ENCODE measurements around the gene TSR3.

The TSR3 gene

GRCh38 chr16:1340730-1341494 lies 10.8 kb downstream of the TSR3 start:
- Histone ChIP-seq H3K27ac (no peak overlapping the region), H3K9ac (no peak overlapping the region), H3K36me3 (no peaks in the 10 kb centered on the region), H3K4me3 (no peak overlapping the region), H3K27me3 (peaks cover 12 to 26% (median 22%) of the 10 kb centered on the region in 11 experiments), H3K4me2 (peak overlapping the region in 5 of 11 experiments; percentile 75 to 91 (median 86); a peak in 8 of 22 replicates), H3K9me3 (replicated peaks in 1 of 11) (no peaks in the 10 kb centered on the region), H3K4me1 (peaks cover 21 to 75% (median 57%) of the 10 kb centered on the region in 10 experiments), H4K20me1 (peaks cover 0 to 78% (median 35%) of the 10 kb centered on the region in 11 experiments; a peak in 17 of 22 replicates)
- no peak for TF ChIP-seq Cebpa-rat (IDR thresholded peaks at IDR 0.05)

- Histone ChIP-seq H3K9me3 (replicated peaks in 1 of 11) (no peaks in the 10 kb centered on the region), H3K27ac (no peak overlapping the region), H3K9ac (no peak overlapping the region), H3K4me3 (no peak overlapping the region), H3K4me1 (peaks cover 21 to 82% (median 70%) of the 10 kb centered on the region in 10 experiments), H3K27me3 (peaks cover 30 to 44% (median 40%) of the 10 kb centered on the region in 11 experiments), H3K36me3 (no peaks in the 10 kb centered on the region), H3K4me2 (peak overlapping the region in 7 of 11 experiments; percentile 23 to 53 (median 46); a peak in 10 of 22 replicates), H4K20me1 (peaks cover 0 to 90% (median 50%) of the 10 kb centered on the region in 11 experiments; a peak in 19 of 22 replicates)
- TF ChIP-seq Cebpa-rat (IDR thresholded peaks at IDR 0.05): no peak
Measured at GRCh38 chr16:1338855-1339675, 12.6 kb downstream of the TSR3 start.

- Histone ChIP-seq H3K9ac (no peak overlapping the region), H3K9me3 (replicated peaks in 1 of 11) (peaks cover 0 to 1% (median 0%) of the 10 kb centered on the region in 11 experiments; a peak in 1 of 22 replicates), H3K27me3 (peaks cover 39 to 52% (median 49%) of the 10 kb centered on the region in 11 experiments), H3K4me3 (no peak overlapping the region), H4K20me1 (peaks cover 0 to 88% (median 46%) of the 10 kb centered on the region in 11 experiments; a peak in 18 of 22 replicates), H3K27ac (no peak overlapping the region), H3K4me2 (peak overlapping the region in 7 of 11 experiments; percentile 23 to 53 (median 46); a peak in 10 of 22 replicates), H3K36me3 (no peaks in the 10 kb centered on the region), H3K4me1 (peaks cover 13 to 79% (median 68%) of the 10 kb centered on the region in 10 experiments)
- TF ChIP-seq Cebpa-rat (IDR thresholded peaks at IDR 0.05): no peak
Measured at GRCh38 chr16:1338119-1338730, 13.5 kb downstream of the TSR3 start.

GRCh38 chr16:1337486-1337885 lies 14.2 kb downstream of the TSR3 start:
- no peak overlapping the region for H3K27ac ChIP-seq
- peaks cover 46 to 60% (median 56%) of the 10 kb centered on the region in 11 experiments for H3K27me3 ChIP-seq
- H3K4me1 ChIP-seq: peaks cover 10 to 83% (median 72%) of the 10 kb centered on the region in 10 experiments
- H4K20me1 ChIP-seq: peaks cover 0 to 93% (median 53%) of the 10 kb centered on the region in 11 experiments; a peak in 19 of 22 replicates
- H3K9ac ChIP-seq: no peak overlapping the region
- no peaks in the 10 kb centered on the region for H3K36me3 ChIP-seq
- peaks cover 0 to 6% (median 0%) of the 10 kb centered on the region in 11 experiments; a peak in 1 of 22 replicates for H3K9me3 ChIP-seq (replicated peaks in 1 of 11)
- H3K4me2 ChIP-seq: peak overlapping the region in 5 of 11 experiments; percentile 4 to 44 (median 24); a peak in 5 of 22 replicates
- no peak for TF ChIP-seq Cebpa-rat (IDR thresholded peaks at IDR 0.05)
- no peak overlapping the region for H3K4me3 ChIP-seq

DNA sequence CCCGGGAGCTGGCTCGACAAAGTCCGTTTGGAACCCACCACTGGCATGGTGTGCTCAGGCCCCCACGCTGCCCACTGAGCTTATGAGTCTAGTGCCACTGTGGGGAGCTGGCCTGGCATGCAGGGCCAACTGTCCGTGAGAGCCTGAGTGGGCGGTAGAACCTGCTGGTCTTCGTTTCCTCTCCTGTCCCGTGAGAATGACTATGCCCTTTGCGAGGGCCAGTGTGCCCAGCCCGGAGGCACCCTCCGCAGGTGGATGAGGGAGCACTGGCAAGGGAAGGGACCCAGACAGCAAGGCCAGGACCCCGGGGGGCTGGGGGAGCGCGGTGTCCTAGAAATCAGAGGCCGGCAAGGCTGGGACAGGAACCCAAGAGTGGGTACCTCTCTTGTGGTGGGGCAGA lies 15.1 kb downstream of the TSR3 start:
- peak overlapping the region in 7 of 11 experiments; percentile 31 to 65 (median 51); a peak in 9 of 22 replicates for H3K4me2 ChIP-seq
- peaks cover 11 to 83% (median 72%) of the 10 kb centered on the region in 10 experiments for H3K4me1 ChIP-seq
- H3K27me3 ChIP-seq: peaks cover 55 to 68% (median 65%) of the 10 kb centered on the region in 11 experiments
- H3K36me3 ChIP-seq: no peaks in the 10 kb centered on the region
- no peak for TF ChIP-seq Cebpa-rat (IDR thresholded peaks at IDR 0.05)
- no peak overlapping the region for H3K9ac ChIP-seq
- peaks cover 0 to 6% (median 0%) of the 10 kb centered on the region in 11 experiments; a peak in 1 of 22 replicates for H3K9me3 ChIP-seq (replicated peaks in 1 of 11)
- peaks cover 0 to 91% (median 48%) of the 10 kb centered on the region in 11 experiments; a peak in 18 of 22 replicates for H4K20me1 ChIP-seq
- no peak overlapping the region for H3K4me3 ChIP-seq
- no peak overlapping the region for H3K27ac ChIP-seq

DNA sequence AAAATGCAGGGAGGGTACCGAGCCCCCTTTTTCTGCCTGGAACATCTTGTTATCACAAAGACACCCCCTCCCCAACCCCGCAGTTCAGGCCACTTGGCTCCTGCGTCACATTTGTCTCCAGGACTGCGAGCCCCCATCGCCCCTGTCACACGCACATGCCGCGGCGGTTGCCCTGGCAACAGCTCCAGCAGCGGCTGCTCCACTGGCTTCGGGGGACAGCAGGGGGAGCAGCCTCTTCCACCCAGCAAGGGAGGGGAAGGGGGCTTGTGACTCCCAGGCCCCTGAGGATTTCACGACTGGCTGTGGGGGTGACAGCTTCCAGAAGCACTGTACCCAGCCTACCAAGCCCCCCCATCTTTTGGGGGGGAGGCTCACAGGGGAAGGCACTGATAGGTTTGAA lies 15.7 kb downstream of the TSR3 start:
- Histone ChIP-seq H3K27me3 (peaks cover 61 to 75% (median 71%) of the 10 kb centered on the region in 11 experiments), H3K4me3 (no peak overlapping the region), H3K9me3 (replicated peaks in 1 of 11) (peaks cover 0 to 6% (median 0%) of the 10 kb centered on the region in 11 experiments; a peak in 1 of 22 replicates), H3K36me3 (no peaks in the 10 kb centered on the region), H3K9ac (no peak overlapping the region), H4K20me1 (peaks cover 0 to 85% (median 52%) of the 10 kb centered on the region in 11 experiments; a peak in 18 of 22 replicates), H3K4me1 (peaks cover 16 to 82% (median 71%) of the 10 kb centered on the region in 10 experiments), H3K4me2 (peak overlapping the region in 8 of 11 experiments; percentile 24 to 65 (median 50); a peak in 12 of 22 replicates), H3K27ac (no peak overlapping the region)
- no peak for TF ChIP-seq Cebpa-rat (IDR thresholded peaks at IDR 0.05)

GRCh38 chr16:1335211-1335971 lies 16.3 kb downstream of the TSR3 start:
- peak overlapping the region in 8 of 11 experiments; percentile 24 to 65 (median 50); a peak in 14 of 22 replicates for H3K4me2 ChIP-seq
- no peak for TF ChIP-seq Cebpa-rat (IDR thresholded peaks at IDR 0.05)
- H3K27ac ChIP-seq: no peak overlapping the region
- peaks cover 16 to 76% (median 68%) of the 10 kb centered on the region in 10 experiments for H3K4me1 ChIP-seq
- H3K4me3 ChIP-seq: no peak overlapping the region
- peaks cover 0 to 8% (median 2%) of the 10 kb centered on the region in 11 experiments; a peak in 17 of 22 replicates for H3K9me3 ChIP-seq (replicated peaks in 1 of 11)
- H3K36me3 ChIP-seq: no peaks in the 10 kb centered on the region
- H4K20me1 ChIP-seq: peaks cover 0 to 79% (median 52%) of the 10 kb centered on the region in 11 experiments; a peak in 18 of 22 replicates
- no peak overlapping the region for H3K9ac ChIP-seq
- H3K27me3 ChIP-seq: peaks cover 63 to 81% (median 76%) of the 10 kb centered on the region in 11 experiments

All from BLaER1 treated with 17β-estradiol and CSF1 and Interleukin-3, amounts not matched to agents 10 nM and 100 nM (cell line).